Hepatocyte (in vitro differentiated cells): Measurements from ENCODE around the gene PSMB1. TPM values are rescaled to one million over a fixed set of nuclear protein-coding genes. Genes with fewer than 3 reads are reported as not detected.

Experiments used
- DNase-seq: peaks from one replicate; pipeline ENCODE4 v3.0.0-alpha.2; 2016; ENCODE audit warnings: low spot score
- H2AFZ ChIP-seq: fragments of 200-600 bp; sonication (generic); 2 replicates; pipeline ENCODE4 v1.6.0; 2016; ENCODE audit warnings: antibody characterized with exemption, mild to moderate bottlenecking
- H3K27ac ChIP-seq: fragments of 200-600 bp; sonication (generic); 2 replicates; pipeline ENCODE4 v1.5.1; 2016; ENCODE audit warnings: mild to moderate bottlenecking
- H3K27me3 ChIP-seq: fragments of 200-600 bp; sonication (generic); 2 replicates; pipeline ENCODE4 v1.6.1; 2016
- H3K36me3 ChIP-seq: fragments of 200-600 bp; sonication (generic); replicated peaks from 2 replicates; pipeline ENCODE4 v1.5.1; 2016; ENCODE audit warnings: low read depth; ENCODE audit not compliant: insufficient read depth
- H3K4me1 ChIP-seq: fragments of 200-600 bp; sonication (generic); 2 replicates; pipeline ENCODE4 v1.5.1; 2016; ENCODE audit warnings: mild to moderate bottlenecking, moderate library complexity; ENCODE audit not compliant: insufficient read depth
- H3K4me2 ChIP-seq: fragments of 200-600 bp; sonication (generic); 2 replicates; pipeline ENCODE4 v1.6.0; 2016
- H3K4me3 ChIP-seq: fragments of 200-600 bp; sonication (generic); 2 replicates; pipeline ENCODE4 v1.5.1; 2016; ENCODE audit warnings: mild to moderate bottlenecking
- H3K79me2 ChIP-seq: fragments of 200-600 bp; sonication (generic); 2 replicates; pipeline ENCODE4 v1.6.0; 2017; ENCODE audit warnings: mild to moderate bottlenecking
- H3K9me2 ChIP-seq: fragments of 200-600 bp; sonication (generic); replicated peaks from 2 replicates; pipeline ENCODE4 v1.6.0; 2017; ENCODE audit warnings: mild to moderate bottlenecking; ENCODE audit not compliant: insufficient read depth
- H3K9me3 ChIP-seq: fragments of 200-600 bp; sonication (generic); 2 replicates; pipeline ENCODE4 v1.5.1; 2016; ENCODE audit warnings: low read depth, mild to moderate bottlenecking
- H4K20me1 ChIP-seq: fragments of 200-600 bp; sonication (generic); 2 replicates; pipeline ENCODE4 v1.6.0; 2016; ENCODE audit warnings: mild to moderate bottlenecking; ENCODE audit not compliant: insufficient read depth, poor library complexity, severe bottlenecking
- EZH2 ChIP-seq: fragments of 200-600 bp; sonication (generic); IDR thresholded peaks from 2 replicates; pipeline ENCODE4 v1.6.1; 2016; ENCODE audit warnings: antibody characterized with exemption, mild to moderate bottlenecking, borderline replicate concordance
- EZH2phosphoT487 ChIP-seq: fragments of 200-600 bp; sonication (generic); IDR thresholded peaks from one replicate; pipeline ENCODE4 v1.6.1; 2018; ENCODE audit warnings: antibody characterized with exemption, mild to moderate bottlenecking, low read depth, moderate library complexity; ENCODE audit not compliant: unreplicated experiment, severe bottlenecking
- WGBS: methylation state at CpG from one replicate; pipeline ENCODE4 v1.1.6; 2016; ENCODE audit warnings: low lambda C conversion rate; ENCODE audit errors: missing lambda C conversion rate; 5-methylcytosine and 5-hydroxymethylcytosine counted together
- polyA plus RNA-seq: library from polyadenylated mRNA; unstranded; fragments of >200 nt; fragmentation: Nextera tagmentation; extraction: Ambion mirVana; gene quantifications from 2 replicates; pipeline ENCODE4 v1.2.1, GENCODE V29; 2016
- total RNA-seq: library from RNA; depleted of rRNA; stranded (reverse); fragments of >200 nt; gene quantifications from 2 replicates; pipeline ENCODE4 v1.2.3, GENCODE V29; 2014
- TF ChIP-seq, protein P1 (sequence below): fragments of 200-600 bp; sonication (generic); IDR thresholded peaks from 2 replicates; pipeline ENCODE4 v1.5.1; 2016; ENCODE audit warnings: antibody characterized with exemption, mild to moderate bottlenecking; ENCODE audit not compliant: poor library complexity

Gene PSMB1
- total and polyA plus RNA-seq, 2 experiments from 2014 or later, result 261 to 398 TPM

DNA sequence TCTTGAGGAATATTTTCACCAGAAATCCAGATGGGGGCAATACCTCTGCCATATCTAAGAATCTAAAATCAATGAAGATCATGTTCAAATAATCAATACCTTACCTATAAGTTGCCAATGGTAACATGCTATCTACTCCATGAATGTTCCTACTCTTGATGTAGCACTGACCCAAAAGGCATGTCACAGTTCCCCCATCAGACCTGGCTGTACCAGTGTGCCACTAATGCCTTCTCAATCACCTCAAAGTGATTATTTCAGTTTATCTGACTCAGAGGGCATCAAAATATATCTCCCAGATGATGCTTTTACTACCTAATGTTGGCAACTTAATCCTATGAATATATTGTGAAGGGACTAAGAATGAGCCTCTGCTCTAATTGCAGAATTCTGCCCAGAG, 25.8 kb upstream of the PSMB1 start:
- Histone ChIP-seq H3K36me3 (no peaks in the 10 kb centered on the region), H2AFZ (no peak overlapping the region), H3K79me2 (peaks cover 10% of the 10 kb centered on the region), H3K27me3 (no peaks in the 10 kb centered on the region), H3K9me3 (no peaks in the 10 kb centered on the region), H3K9me2 (no peaks in the 10 kb centered on the region), H3K4me1 (no peaks in the 10 kb centered on the region), H3K4me2 (no peak overlapping the region), H3K27ac (no peak overlapping the region), H4K20me1 (no peaks in the 10 kb centered on the region), H3K4me3 (no peak overlapping the region)
- DNase-seq, result no peak
- TF ChIP-seq EZH2phosphoT487, result no peak
- TF ChIP-seq, protein P1, sequence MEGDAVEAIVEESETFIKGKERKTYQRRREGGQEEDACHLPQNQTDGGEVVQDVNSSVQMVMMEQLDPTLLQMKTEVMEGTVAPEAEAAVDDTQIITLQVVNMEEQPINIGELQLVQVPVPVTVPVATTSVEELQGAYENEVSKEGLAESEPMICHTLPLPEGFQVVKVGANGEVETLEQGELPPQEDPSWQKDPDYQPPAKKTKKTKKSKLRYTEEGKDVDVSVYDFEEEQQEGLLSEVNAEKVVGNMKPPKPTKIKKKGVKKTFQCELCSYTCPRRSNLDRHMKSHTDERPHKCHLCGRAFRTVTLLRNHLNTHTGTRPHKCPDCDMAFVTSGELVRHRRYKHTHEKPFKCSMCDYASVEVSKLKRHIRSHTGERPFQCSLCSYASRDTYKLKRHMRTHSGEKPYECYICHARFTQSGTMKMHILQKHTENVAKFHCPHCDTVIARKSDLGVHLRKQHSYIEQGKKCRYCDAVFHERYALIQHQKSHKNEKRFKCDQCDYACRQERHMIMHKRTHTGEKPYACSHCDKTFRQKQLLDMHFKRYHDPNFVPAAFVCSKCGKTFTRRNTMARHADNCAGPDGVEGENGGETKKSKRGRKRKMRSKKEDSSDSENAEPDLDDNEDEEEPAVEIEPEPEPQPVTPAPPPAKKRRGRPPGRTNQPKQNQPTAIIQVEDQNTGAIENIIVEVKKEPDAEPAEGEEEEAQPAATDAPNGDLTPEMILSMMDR, result no peak
- TF ChIP-seq EZH2, result no peak

DNA sequence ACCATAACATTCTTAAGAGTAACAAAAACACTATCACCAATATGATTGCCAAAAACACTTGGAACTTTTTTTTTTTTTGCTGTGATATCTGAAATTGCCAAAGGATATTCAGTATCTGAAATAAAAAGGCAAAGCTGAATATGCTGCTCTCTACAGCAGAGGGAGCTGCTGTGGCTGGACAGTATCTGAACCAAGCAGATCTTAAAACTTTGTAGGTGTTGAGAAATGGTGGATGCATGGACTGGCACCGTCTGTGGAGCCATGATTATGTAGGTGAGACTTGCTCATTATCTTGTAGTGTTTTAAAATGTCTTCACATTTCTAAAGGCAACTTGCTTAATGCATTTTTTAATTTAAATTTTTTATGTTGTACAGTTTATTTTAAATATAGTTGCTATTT, 22.1 kb upstream of the PSMB1 start:
- Histone ChIP-seq H3K4me1 (no peaks in the 10 kb centered on the region), H2AFZ (no peak overlapping the region), H3K4me3 (no peak overlapping the region), H3K9me2 (no peaks in the 10 kb centered on the region), H3K27me3 (no peaks in the 10 kb centered on the region), H3K9me3 (no peaks in the 10 kb centered on the region), H3K27ac (no peak overlapping the region), H3K36me3 (no peaks in the 10 kb centered on the region), H3K79me2 (no peaks in the 10 kb centered on the region), H3K4me2 (no peak overlapping the region), H4K20me1 (no peaks in the 10 kb centered on the region)
- TF ChIP-seq, protein P1, result peak; percentile 43
- TF ChIP-seq EZH2 (no peak), EZH2phosphoT487 (no peak)
- DNase-seq, result peak; percentile 12
- 70% methylated on average over 1 of the region's 1 CpG for WGBS

DNA sequence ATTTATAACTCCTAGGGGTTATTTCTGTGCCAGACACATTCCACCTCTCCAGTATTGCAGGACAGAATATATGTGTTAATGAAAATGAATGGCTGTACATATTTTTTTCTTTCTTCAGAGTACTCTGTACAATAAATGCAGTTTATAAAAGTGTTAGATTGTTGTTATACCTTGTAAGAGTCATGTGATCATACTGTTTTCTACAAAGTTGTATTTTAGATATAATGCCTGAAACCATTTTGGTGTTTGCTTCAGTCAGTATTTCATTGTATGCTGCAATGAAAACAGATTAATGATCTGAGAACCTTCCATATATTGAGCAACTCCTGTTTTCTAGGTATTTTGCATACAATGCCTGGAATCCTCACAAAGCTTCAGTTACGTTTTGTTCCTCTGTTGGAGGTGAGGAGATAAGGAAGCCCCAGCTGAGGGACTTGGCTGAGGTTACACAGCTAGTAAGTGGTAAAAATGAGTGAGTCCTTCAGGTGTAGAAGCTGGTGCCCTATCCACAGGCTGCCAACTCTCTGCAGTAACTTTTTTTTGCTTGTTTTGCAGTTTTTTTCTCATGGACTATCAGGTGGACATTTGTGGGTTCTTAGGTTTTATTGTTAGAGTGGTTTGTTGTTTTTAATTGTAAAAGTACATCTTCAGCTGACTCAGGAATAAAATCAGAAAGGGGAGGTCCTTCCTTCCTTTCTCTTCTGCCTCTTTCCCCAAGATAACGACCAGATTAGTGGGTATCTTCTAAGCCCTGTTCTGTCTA, 19.8 kb upstream of the PSMB1 start:
- H3K79me2 ChIP-seq, result no peaks in the 10 kb centered on the region
- H4K20me1 ChIP-seq, result no peaks in the 10 kb centered on the region
- H2AFZ ChIP-seq, result no peak overlapping the region
- H3K4me1 ChIP-seq, result no peaks in the 10 kb centered on the region
- no peaks in the 10 kb centered on the region for H3K36me3 ChIP-seq
- no peaks in the 10 kb centered on the region for H3K9me2 ChIP-seq
- no peak overlapping the region for H3K4me3 ChIP-seq
- no peak overlapping the region for H3K4me2 ChIP-seq
- H3K9me3 ChIP-seq, result no peaks in the 10 kb centered on the region
- WGBS, result 75% methylated on average over 2 of the region's 2 CpGs
- TF ChIP-seq EZH2phosphoT487, result no peak
- TF ChIP-seq, protein P1, result no peak
- TF ChIP-seq EZH2, result no peak
- no peaks in the 10 kb centered on the region for H3K27me3 ChIP-seq
- DNase-seq, result no peak
- no peak overlapping the region for H3K27ac ChIP-seq
